C4-2B (cell line): ENCODE results near the gene SARDH.
"Not testable (repeated sequence)": the region's sequence is repeated elsewhere in the genome, so short reads cannot be mapped to it uniquely, and the experiment has no call there.

Experiments used
- H3K27ac ChIP-seq: fragments of 450-650 bp; 2 replicates; pipeline ENCODE4 v1.5.1; 2017
- CTCF ChIP-seq: fragments of 450-650 bp; conservative IDR thresholded peaks from 2 replicates; pipeline ENCODE4 v1.5.1; 2017; ENCODE audit warnings: mild to moderate bottlenecking
- ZFX ChIP-seq: fragments of 450-650 bp; IDR thresholded peaks from 2 replicates; pipeline ENCODE4 v1.6.1; 2017

The SARDH gene

GRCh38 chr9:133679466-133680061 lies 58.6 kb downstream of the SARDH start:
- no peak overlapping the region for H3K27ac ChIP-seq
- no peak for TF ChIP-seq CTCF
- TF ChIP-seq ZFX: no peak

- H3K27ac ChIP-seq: no peak overlapping the region
These were observed 59.1 kb downstream of the SARDH start for GRCh38 chr9:133679056-133679455.

GRCh38 chr9:133677126-133678010 lies 60.8 kb downstream of the SARDH start:
- H3K27ac ChIP-seq: no peak overlapping the region
- TF ChIP-seq CTCF (no peak), ZFX (no peak)

More at GRCh38 chr9:133679056-133679455, 59.1 kb downstream of the SARDH start:
- TF ChIP-seq ZFX (no peak), CTCF (no peak)

GRCh38 chr9:133676450-133676849 lies 61.7 kb downstream of the SARDH start:
- no peak overlapping the region for H3K27ac ChIP-seq
- TF ChIP-seq ZFX: no peak
- no peak for TF ChIP-seq CTCF

- not testable (repeated sequence) for H3K27ac ChIP-seq
These were observed 62.4 kb downstream of the SARDH start for GRCh38 chr9:133675796-133676195.

- TF ChIP-seq ZFX (no peak), CTCF (no peak)
- H3K27ac ChIP-seq: no peak overlapping the region
These were observed 64.1 kb downstream of the SARDH start for GRCh38 chr9:133674091-133674490.

GRCh38 chr9:133673258-133673655 lies 64.9 kb downstream of the SARDH start:
- TF ChIP-seq ZFX (no peak), CTCF (no peak)
- no peak overlapping the region for H3K27ac ChIP-seq
